Astrocyte of the spinal cord (primary cell): ENCODE data around the gene CD74.

Source experiments
- DNase-seq: peaks from one replicate; pipeline ENCODE4 v3.0.0; 2011; ENCODE audit warnings: low read depth, low spot score
- H3K4me3 ChIP-seq: 2 replicates; pipeline ENCODE4 v1.5.1; 2011; ENCODE audit warnings: low read depth, mild to moderate bottlenecking, low read length, moderate library complexity
- CTCF ChIP-seq: IDR thresholded peaks from 2 replicates; pipeline ENCODE4 v1.5.1; 2012; ENCODE audit warnings: low read depth, mild to moderate bottlenecking, low read length, inconsistent platforms
- in situ Hi-C: cut with HindIII; loops from 2 replicates; pipeline ENCODE4 v1.10.0; 2017; ENCODE audit warnings: low sequenced_read_pairs

Gene CD74

GRCh38 chr5:150393096-150393645 is 19.5 kb downstream of the CD74 start:
- in situ Hi-C loops, result no loop called here
- no peak for DNase-seq
- H3K4me3 ChIP-seq, result no peak overlapping the region
- TF ChIP-seq CTCF, result no peak

- H3K4me3 ChIP-seq, result no peak overlapping the region
- no peak for TF ChIP-seq CTCF
- in situ Hi-C loops, result no loop called here
- DNase-seq, result no peak
These were observed 20.0 kb downstream of the CD74 start for GRCh38 chr5:150392680-150393079.

- TF ChIP-seq CTCF, result no peak
- no peak overlapping the region for H3K4me3 ChIP-seq
- DNase-seq, result no peak
- in situ Hi-C loops, result no loop called here
These were observed 20.7 kb downstream of the CD74 start for GRCh38 chr5:150391986-150392385.

- in situ Hi-C loops, result no loop called here
- no peak overlapping the region for H3K4me3 ChIP-seq
- TF ChIP-seq CTCF, result no peak
- no peak for DNase-seq
These were observed 21.5 kb downstream of the CD74 start for GRCh38 chr5:150391064-150391834.

- in situ Hi-C loops, result no loop called here
- no peak for DNase-seq
- TF ChIP-seq CTCF, result no peak
- H3K4me3 ChIP-seq, result no peak overlapping the region
These were observed 23.0 kb downstream of the CD74 start for GRCh38 chr5:150389531-150390266.

GRCh38 chr5:150386024-150386855 is 26.5 kb downstream of the CD74 start:
- no peak overlapping the region for H3K4me3 ChIP-seq
- in situ Hi-C loops, result no loop called here
- no peak for DNase-seq
- TF ChIP-seq CTCF, result no peak
